ENCODE results near the gene PKD1L1. TPM values are rescaled to one million over a fixed set of nuclear protein-coding genes. Genes with fewer than 3 reads are reported as not detected.

PKD1L1 gene
- total RNA-seq, 1 experiment from 2014 or later: not detected

GRCh38 chr7:47941136-47941844, 7.0 kb downstream of the PKD1L1 start:
- ChIA-PET POLR2A (ENCODE audit: low non-redundant PET) (no interaction called here), CTCF (no interaction called here)
- H3K27ac ChIP-seq (ENCODE audit: low read depth, low read length, poor library complexity, severe bottlenecking): no peak overlapping the region
- peak; percentile 35 for DNase-seq (ENCODE audit: low spot score)
- no peak overlapping the region for H3K4me3 ChIP-seq (ENCODE audit: low read depth, low read length, poor library complexity, severe bottlenecking)
- no peaks in the 10 kb centered on the region for H3K9me3 ChIP-seq (ENCODE audit: low read depth, low read length, poor library complexity, severe bottlenecking)
- no peaks in the 10 kb centered on the region for H3K36me3 ChIP-seq (ENCODE audit: insufficient read depth, low read length, poor library complexity, severe bottlenecking)
- H3K27me3 ChIP-seq (replicated peaks; ENCODE audit: insufficient read depth, low read depth, low read length, poor library complexity): no peaks in the 10 kb centered on the region
- intact Hi-C loops (cut with micrococcal nuclease; ENCODE audit: unreplicated experiment): no loop called here
- TF ChIP-seq CTCF (conservative IDR thresholded peaks at IDR 0.05; ENCODE audit: low read depth, low read length) (no peak), EZH2 (IDR thresholded peaks at IDR 0.05; ENCODE audit: borderline replicate concordance, low read depth, low read length, poor library complexity, severe bottlenecking) (no peak)
- no TSS peak for BruUV-seq (replicated peaks)
- peaks cover 4% of the 10 kb centered on the region for H3K4me1 ChIP-seq (ENCODE audit: insufficient read depth, low read length, poor library complexity, severe bottlenecking)

- TF ChIP-seq CTCF (conservative IDR thresholded peaks at IDR 0.05; ENCODE audit: low read depth, low read length) (no peak), EZH2 (IDR thresholded peaks at IDR 0.05; ENCODE audit: borderline replicate concordance, low read depth, low read length, poor library complexity, severe bottlenecking) (no peak)
- intact Hi-C loops (cut with micrococcal nuclease; ENCODE audit: unreplicated experiment): no loop called here
- ChIA-PET POLR2A (ENCODE audit: low non-redundant PET) (no interaction called here), CTCF (no interaction called here)
- H3K9me3 ChIP-seq (ENCODE audit: low read depth, low read length, poor library complexity, severe bottlenecking): no peaks in the 10 kb centered on the region
- H3K4me1 ChIP-seq (ENCODE audit: insufficient read depth, low read length, poor library complexity, severe bottlenecking): peaks cover 4% of the 10 kb centered on the region
- no TSS peak for BruUV-seq (replicated peaks)
- no peak overlapping the region for H3K4me3 ChIP-seq (ENCODE audit: low read depth, low read length, poor library complexity, severe bottlenecking)
- H3K36me3 ChIP-seq (ENCODE audit: insufficient read depth, low read length, poor library complexity, severe bottlenecking): no peaks in the 10 kb centered on the region
- no peak overlapping the region for H3K27ac ChIP-seq (ENCODE audit: low read depth, low read length, poor library complexity, severe bottlenecking)
- H3K27me3 ChIP-seq (replicated peaks; ENCODE audit: insufficient read depth, low read depth, low read length, poor library complexity): no peaks in the 10 kb centered on the region
- no peak for DNase-seq (ENCODE audit: low spot score)
Measured at GRCh38 chr7:47940088-47941013, 7.9 kb downstream of the PKD1L1 start.

- BruUV-seq (replicated peaks): no TSS peak
- H3K4me3 ChIP-seq (ENCODE audit: low read depth, low read length, poor library complexity, severe bottlenecking): no peak overlapping the region
- no peaks in the 10 kb centered on the region for H3K27me3 ChIP-seq (replicated peaks; ENCODE audit: insufficient read depth, low read depth, low read length, poor library complexity)
- intact Hi-C loops (cut with micrococcal nuclease; ENCODE audit: unreplicated experiment): no loop called here
- CTCF ChIA-PET: no interaction called here
- no peak for DNase-seq (ENCODE audit: low spot score)
- no peak for TF ChIP-seq EZH2 (IDR thresholded peaks at IDR 0.05; ENCODE audit: borderline replicate concordance, low read depth, low read length, poor library complexity, severe bottlenecking)
- TF ChIP-seq CTCF (conservative IDR thresholded peaks at IDR 0.05; ENCODE audit: low read depth, low read length): no peak
- H3K9me3 ChIP-seq (ENCODE audit: low read depth, low read length, poor library complexity, severe bottlenecking): no peaks in the 10 kb centered on the region
- H3K36me3 ChIP-seq (ENCODE audit: insufficient read depth, low read length, poor library complexity, severe bottlenecking): no peaks in the 10 kb centered on the region
- H3K27ac ChIP-seq (ENCODE audit: low read depth, low read length, poor library complexity, severe bottlenecking): no peak overlapping the region
- POLR2A ChIA-PET (ENCODE audit: low non-redundant PET): no interaction called here
- H3K4me1 ChIP-seq (ENCODE audit: insufficient read depth, low read length, poor library complexity, severe bottlenecking): peaks cover 4% of the 10 kb centered on the region
Measured at GRCh38 chr7:47939425-47940036, 8.7 kb downstream of the PKD1L1 start.
